K562 (cell line): ENCODE data around the gene TMEM176B. TPM values are rescaled to one million over a fixed set of nuclear protein-coding genes. Genes with fewer than 3 reads are reported as not detected.
A peak's percentile ranks its signal among the peaks of the same experiment; 100 is the strongest.

Experiments
- CHCHD3 ChIP-seq: fragments of 250-450 bp; sonication (Bioruptor Pico); IDR thresholded peaks from 2 replicates; pipeline ENCODE4 v2.1.2; 2022; ENCODE audit warnings: mild to moderate bottlenecking
- CXXC5 ChIP-seq: fragments of 250-450 bp; sonication (Bioruptor Pico); IDR thresholded peaks from 2 replicates; pipeline ENCODE4 v1.8.0; 2022; ENCODE audit warnings: inconsistent platforms, mild to moderate bottlenecking, moderate library complexity
- DPF2 ChIP-seq: fragments of 450-650 bp; IDR thresholded peaks from 2 replicates; pipeline ENCODE4 v1.6.1; 2016
- EP400 ChIP-seq: fragments of 450-650 bp; IDR thresholded peaks from 2 replicates; pipeline ENCODE4 v1.6.1; 2017; ENCODE audit warnings: antibody characterized with exemption, mild to moderate bottlenecking, moderate library complexity
- JUND ChIP-seq, 2 experiments: IDR thresholded peaks; 2 replicates in 1 of 2; 3 replicates in 1 of 2; pipeline ENCODE4 v1.6.1; 2011; ENCODE audit warnings: borderline replicate concordance in 2 of 2, low read depth in 2 of 2, low read length in 2 of 2, improper control_type of control experiment in 1 of 2, missing biosample characterization in 1 of 2, missing genetic modification characterization in 1 of 2, missing genetic modification reagents in 1 of 2
- ZFP1 ChIP-seq: fragments of 450-650 bp; formaldehyde crosslinking; IDR thresholded peaks from 2 replicates; pipeline ENCODE4 v1.4.0; 2020; ENCODE audit warnings: mild to moderate bottlenecking, mixed read lengths
- ZKSCAN1 ChIP-seq: fragments of 150-350 bp; IDR thresholded peaks from 2 replicates; pipeline ENCODE4 v1.6.1; 2016; ENCODE audit warnings: low read depth, low read length
- polyA plus RNA-seq, 8 experiments: library from polyadenylated mRNA; depleted of rRNA in 4 of 8; stranded (reverse) in 5 of 8; unstranded in 3 of 8; fragments of >200 nt; fragmentation: Nextera tagmentation in 2 of 8; fragmentation: Illumina TruSeq in 1 of 8; extraction: Ambion mirVana in 2 of 8; extraction: Trizol in 1 of 8; gene quantifications; 2 replicates each; pipeline versions ENCODE4 v1.2.1 to v1.2.3, GENCODE V29; 2011 to 2014; ENCODE audit warnings: inconsistent platforms in 1 of 8, missing spikeins in 1 of 8
- total RNA-seq, 7 experiments: library from RNA; depleted of rRNA in 6 of 7; stranded (reverse); fragments of >200 nt in 6 of 7; fragmentation: Illumina TruSeq in 2 of 7; extraction: Trizol in 2 of 7; gene quantifications; 2 replicates each; pipeline versions ENCODE4 v1.2.1 to v1.2.3, GENCODE V29; 2011 to 2021; ENCODE audit warnings: low replicate concordance in 1 of 7
- TF ChIP-seq, protein P1 (sequence below), 2 experiments: fragments of 450-650 bp; IDR thresholded peaks; 2 replicates each; pipeline ENCODE4 v1.6.1; 2016; ENCODE audit warnings: mild to moderate bottlenecking in 2 of 2, borderline replicate concordance in 1 of 2, low read depth in 1 of 2, moderate library complexity in 1 of 2
- TF ChIP-seq, protein P2 (sequence below), 2 experiments: fragments of 150-350 bp in 1 of 2; IDR thresholded peaks; 2 replicates each; pipeline ENCODE4 v1.6.1; 2012 to 2016; ENCODE audit warnings: low read depth in 2 of 2, low read length in 2 of 2, mild to moderate bottlenecking in 1 of 2, moderate library complexity in 1 of 2
- TF ChIP-seq, protein P3 (sequence below): sonication (generic); formaldehyde crosslinking; IDR thresholded peaks from 2 replicates; pipeline ENCODE4 v1.8.1; 2023; ENCODE audit warnings: mild to moderate bottlenecking, missing genetic modification reagents, moderate library complexity
- TF ChIP-seq, protein P4 (sequence below): fragments of 250-450 bp; sonication (Bioruptor Pico); IDR thresholded peaks from 2 replicates; pipeline ENCODE4 v1.8.0; 2022; ENCODE audit warnings: inconsistent platforms

The TMEM176B gene
- total and polyA plus RNA-seq, 9 of the 15 experiments (the other 6 are each of a cell fraction or from before 2014, with no cell fraction given), result 0.19 to 0.60 TPM; not detected in 7

DNA sequence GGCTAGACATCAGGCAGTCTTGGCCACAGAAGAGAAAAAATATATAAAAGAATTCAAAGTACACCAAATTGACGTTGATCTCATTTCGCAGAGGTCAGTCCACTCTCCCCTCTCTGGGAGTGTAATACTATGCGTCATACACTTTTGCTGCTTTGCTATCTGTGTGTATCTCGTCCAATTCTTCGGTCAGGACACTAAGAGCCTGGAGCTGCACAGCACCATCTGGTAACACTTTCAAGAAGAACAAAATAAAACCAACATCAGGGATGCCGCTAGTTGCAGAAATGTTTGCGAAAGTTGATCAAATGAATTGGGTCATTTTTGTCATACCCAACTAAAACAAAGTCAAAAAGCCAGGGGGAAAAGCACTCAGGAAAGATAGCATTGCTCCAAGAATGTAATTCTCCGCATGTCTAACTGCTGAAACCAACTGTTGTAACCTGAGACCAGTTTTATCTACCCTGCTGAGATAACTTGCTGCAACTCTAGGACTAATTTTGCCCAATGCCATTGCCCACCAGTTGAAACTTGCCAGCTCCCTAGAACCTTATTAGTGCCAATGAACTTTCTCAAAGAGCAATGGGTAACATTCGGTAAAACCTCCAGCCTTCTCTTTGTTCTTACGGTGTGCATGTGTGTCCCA is 23.4 kb upstream of the TMEM176B start (continued):
- TF ChIP-seq, protein P1, sequence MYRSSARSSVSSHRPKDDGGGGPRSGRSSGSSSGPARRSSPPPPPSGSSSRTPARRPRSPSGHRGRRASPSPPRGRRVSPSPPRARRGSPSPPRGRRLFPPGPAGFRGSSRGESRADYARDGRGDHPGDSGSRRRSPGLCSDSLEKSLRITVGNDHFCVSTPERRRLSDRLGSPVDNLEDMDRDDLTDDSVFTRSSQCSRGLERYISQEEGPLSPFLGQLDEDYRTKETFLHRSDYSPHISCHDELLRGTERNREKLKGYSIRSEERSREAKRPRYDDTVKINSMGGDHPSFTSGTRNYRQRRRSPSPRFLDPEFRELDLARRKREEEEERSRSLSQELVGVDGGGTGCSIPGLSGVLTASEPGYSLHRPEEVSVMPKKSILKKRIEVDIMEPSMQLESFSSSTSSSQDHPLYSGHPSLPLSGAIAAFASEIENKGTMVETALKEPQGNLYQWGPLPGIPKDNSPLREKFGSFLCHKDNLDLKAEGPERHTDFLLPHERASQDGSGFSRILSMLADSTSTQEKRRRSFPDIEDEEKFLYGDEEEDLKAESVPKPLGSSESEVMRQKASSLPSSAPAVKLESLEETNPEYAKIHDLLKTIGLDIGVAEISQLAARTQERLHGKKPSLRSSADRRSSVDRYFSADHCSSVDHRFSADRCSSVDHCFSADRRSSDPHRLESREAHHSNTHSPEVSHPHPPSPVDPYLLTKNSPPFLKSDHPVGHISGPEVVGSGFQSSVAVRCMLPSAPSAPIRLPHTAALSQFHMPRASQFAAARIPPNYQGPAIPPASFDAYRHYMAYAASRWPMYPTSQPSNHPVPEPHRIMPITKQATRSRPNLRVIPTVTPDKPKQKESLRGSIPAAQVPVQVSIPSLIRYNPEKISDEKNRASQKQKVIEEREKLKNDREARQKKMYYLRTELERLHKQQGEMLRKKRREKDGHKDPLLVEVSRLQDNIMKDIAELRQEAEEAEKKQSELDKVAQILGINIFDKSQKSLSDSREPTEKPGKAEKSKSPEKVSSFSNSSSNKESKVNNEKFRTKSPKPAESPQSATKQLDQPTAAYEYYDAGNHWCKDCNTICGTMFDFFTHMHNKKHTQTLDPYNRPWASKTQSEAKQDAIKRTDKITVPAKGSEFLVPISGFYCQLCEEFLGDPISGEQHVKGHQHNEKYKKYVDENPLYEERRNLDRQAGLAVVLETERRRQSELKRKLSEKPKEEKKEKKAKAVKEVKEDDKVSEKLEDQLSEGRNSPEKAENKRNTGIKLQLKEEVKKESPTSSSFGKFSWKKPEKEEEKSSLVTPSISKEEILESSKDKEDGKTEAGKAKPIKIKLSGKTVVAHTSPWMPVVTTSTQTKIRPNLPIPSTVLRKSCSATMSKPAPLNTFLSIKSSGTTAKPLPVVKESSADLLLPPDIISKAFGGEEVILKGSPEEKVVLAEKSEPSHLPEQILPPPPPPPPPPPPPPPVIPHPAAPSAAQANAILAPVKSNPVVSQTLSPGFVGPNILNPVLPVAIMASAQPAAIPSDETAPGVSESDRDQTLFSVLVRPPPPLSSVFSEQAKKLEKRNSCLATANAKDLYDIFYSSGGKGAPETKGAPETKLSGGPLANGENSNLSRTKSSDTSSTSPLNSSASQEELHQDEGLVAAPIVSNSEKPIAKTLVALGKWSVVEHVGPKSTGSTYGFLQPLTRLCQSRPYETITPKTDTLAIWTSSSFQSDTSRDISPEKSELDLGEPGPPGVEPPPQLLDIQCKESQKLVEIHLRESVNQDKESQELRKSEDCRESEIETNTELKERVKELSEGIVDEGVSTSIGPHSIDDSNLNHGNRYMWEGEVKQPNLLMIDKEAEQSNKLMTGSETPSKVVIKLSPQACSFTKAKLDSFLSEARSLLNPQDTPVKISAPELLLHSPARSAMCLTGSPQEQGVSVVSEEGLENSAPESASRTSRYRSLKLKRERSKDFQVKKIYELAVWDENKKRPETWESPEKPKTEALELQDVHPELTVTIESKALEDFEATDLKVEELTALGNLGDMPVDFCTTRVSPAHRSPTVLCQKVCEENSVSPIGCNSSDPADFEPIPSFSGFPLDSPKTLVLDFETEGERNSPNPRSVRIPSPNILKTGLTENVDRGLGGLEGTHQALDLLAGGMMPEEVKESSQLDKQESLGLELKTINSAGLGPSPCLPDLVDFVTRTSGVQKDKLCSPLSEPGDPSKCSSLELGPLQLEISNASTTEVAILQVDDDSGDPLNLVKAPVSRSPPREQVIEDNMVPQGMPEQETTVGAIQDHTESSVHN (IDR thresholded peaks at IDR 0.05; ENCODE audit: borderline replicate concordance in 1 of 2, low read depth in 1 of 2), result peak in 1 of 2 experiments; percentile 26; a peak in 1 of 4 replicates
- TF ChIP-seq, protein P2, sequence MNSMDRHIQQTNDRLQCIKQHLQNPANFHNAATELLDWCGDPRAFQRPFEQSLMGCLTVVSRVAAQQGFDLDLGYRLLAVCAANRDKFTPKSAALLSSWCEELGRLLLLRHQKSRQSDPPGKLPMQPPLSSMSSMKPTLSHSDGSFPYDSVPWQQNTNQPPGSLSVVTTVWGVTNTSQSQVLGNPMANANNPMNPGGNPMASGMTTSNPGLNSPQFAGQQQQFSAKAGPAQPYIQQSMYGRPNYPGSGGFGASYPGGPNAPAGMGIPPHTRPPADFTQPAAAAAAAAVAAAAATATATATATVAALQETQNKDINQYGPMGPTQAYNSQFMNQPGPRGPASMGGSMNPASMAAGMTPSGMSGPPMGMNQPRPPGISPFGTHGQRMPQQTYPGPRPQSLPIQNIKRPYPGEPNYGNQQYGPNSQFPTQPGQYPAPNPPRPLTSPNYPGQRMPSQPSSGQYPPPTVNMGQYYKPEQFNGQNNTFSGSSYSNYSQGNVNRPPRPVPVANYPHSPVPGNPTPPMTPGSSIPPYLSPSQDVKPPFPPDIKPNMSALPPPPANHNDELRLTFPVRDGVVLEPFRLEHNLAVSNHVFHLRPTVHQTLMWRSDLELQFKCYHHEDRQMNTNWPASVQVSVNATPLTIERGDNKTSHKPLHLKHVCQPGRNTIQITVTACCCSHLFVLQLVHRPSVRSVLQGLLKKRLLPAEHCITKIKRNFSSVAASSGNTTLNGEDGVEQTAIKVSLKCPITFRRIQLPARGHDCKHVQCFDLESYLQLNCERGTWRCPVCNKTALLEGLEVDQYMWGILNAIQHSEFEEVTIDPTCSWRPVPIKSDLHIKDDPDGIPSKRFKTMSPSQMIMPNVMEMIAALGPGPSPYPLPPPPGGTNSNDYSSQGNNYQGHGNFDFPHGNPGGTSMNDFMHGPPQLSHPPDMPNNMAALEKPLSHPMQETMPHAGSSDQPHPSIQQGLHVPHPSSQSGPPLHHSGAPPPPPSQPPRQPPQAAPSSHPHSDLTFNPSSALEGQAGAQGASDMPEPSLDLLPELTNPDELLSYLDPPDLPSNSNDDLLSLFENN (IDR thresholded peaks at IDR 0.05; ENCODE audit: low read depth in 2 of 2, low read length in 2 of 2), result no peak
- 0 out of 2 replicates have a peak, but pooled peaks have one; percentile 37 for TF ChIP-seq DPF2
- no peak for TF ChIP-seq CHCHD3 (CRISPR knock-in tag)
- TF ChIP-seq JUND (IDR thresholded peaks at IDR 0.05; ENCODE audit: borderline replicate concordance, low read depth, low read length), result peak; percentile 66; the same call in 1 of the 2 replicates
- peak; percentile 66; the same call in 2 of the 3 replicates for TF ChIP-seq JUND (tag; IDR thresholded peaks at IDR 0.05; ENCODE audit: borderline replicate concordance, low read depth, low read length)
- TF ChIP-seq EP400, result 0 out of 2 replicates have a peak, but pooled peaks have one; percentile 7
- TF ChIP-seq ZKSCAN1, result no peak
- no peak for TF ChIP-seq CXXC5 (CRISPR knock-in tag)
- TF ChIP-seq, protein P3, sequence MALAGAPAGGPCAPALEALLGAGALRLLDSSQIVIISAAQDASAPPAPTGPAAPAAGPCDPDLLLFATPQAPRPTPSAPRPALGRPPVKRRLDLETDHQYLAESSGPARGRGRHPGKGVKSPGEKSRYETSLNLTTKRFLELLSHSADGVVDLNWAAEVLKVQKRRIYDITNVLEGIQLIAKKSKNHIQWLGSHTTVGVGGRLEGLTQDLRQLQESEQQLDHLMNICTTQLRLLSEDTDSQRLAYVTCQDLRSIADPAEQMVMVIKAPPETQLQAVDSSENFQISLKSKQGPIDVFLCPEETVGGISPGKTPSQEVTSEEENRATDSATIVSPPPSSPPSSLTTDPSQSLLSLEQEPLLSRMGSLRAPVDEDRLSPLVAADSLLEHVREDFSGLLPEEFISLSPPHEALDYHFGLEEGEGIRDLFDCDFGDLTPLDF (CRISPR knock-in tag), result no peak
- TF ChIP-seq, protein P4, sequence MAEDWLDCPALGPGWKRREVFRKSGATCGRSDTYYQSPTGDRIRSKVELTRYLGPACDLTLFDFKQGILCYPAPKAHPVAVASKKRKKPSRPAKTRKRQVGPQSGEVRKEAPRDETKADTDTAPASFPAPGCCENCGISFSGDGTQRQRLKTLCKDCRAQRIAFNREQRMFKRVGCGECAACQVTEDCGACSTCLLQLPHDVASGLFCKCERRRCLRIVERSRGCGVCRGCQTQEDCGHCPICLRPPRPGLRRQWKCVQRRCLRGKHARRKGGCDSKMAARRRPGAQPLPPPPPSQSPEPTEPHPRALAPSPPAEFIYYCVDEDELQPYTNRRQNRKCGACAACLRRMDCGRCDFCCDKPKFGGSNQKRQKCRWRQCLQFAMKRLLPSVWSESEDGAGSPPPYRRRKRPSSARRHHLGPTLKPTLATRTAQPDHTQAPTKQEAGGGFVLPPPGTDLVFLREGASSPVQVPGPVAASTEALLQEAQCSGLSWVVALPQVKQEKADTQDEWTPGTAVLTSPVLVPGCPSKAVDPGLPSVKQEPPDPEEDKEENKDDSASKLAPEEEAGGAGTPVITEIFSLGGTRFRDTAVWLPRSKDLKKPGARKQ (CRISPR knock-in tag), result 0 out of 2 replicates have a peak, but pooled peaks have one; percentile 28
- peak; percentile 68; the same call in 1 of the 2 replicates for TF ChIP-seq ZFP1 (CRISPR knock-in tag)
